H9 (cell line): ENCODE data around the gene XXYLT1. TPM values are rescaled to one million over a fixed set of nuclear protein-coding genes. Genes with fewer than 3 reads are reported as not detected.

Experiments
- DNase-seq: peaks from one replicate; pipeline ENCODE4 v3.0.0-alpha.2; 2017
- H2AFZ ChIP-seq: one replicate; pipeline ENCODE4 v1.6.1; 2013; ENCODE audit warnings: mild to moderate bottlenecking, low read length, control low read depth, moderate library complexity
- H2AK5ac ChIP-seq: 2 replicates; pipeline ENCODE4 v1.6.1; 2013; ENCODE audit warnings: low read length, control low read depth, mixed read lengths; ENCODE audit not compliant: insufficient read length
- H2BK120ac ChIP-seq: one replicate; pipeline ENCODE4 v1.6.1; 2013; ENCODE audit warnings: low read depth, mild to moderate bottlenecking, low read length, control low read depth, inconsistent platforms; ENCODE audit not compliant: poor library complexity, severe bottlenecking
- H2BK12ac ChIP-seq: 2 replicates; pipeline ENCODE4 v1.6.1; 2013; ENCODE audit warnings: low read length, control low read depth, mixed read lengths, low read depth; ENCODE audit not compliant: insufficient read length
- H2BK15ac ChIP-seq: 2 replicates; pipeline ENCODE4 v1.6.1; 2013; ENCODE audit warnings: low read depth, low read length, control low read depth
- H2BK20ac ChIP-seq: one replicate; pipeline ENCODE4 v1.6.1; 2013; ENCODE audit warnings: low read depth, mild to moderate bottlenecking, low read length, control low read depth, inconsistent platforms; ENCODE audit not compliant: poor library complexity, severe bottlenecking
- H2BK5ac ChIP-seq: 2 replicates; pipeline ENCODE4 v1.6.1; 2013; ENCODE audit warnings: low read length, control low read depth, mixed read lengths; ENCODE audit not compliant: insufficient read length
- H3K14ac ChIP-seq: 2 replicates; pipeline ENCODE4 v1.6.1; 2013; ENCODE audit warnings: low read length, control low read depth; ENCODE audit not compliant: insufficient read depth
- H3K18ac ChIP-seq: 2 replicates; pipeline ENCODE4 v1.6.1; 2013; ENCODE audit warnings: low read depth, mild to moderate bottlenecking, mixed read lengths, low read length, control low read depth; ENCODE audit not compliant: insufficient read length
- H3K23ac ChIP-seq: 2 replicates; pipeline ENCODE4 v1.6.1; 2013; ENCODE audit warnings: low read length, control low read depth, mixed read lengths, low read depth; ENCODE audit not compliant: insufficient read length
- H3K23me2 ChIP-seq: 2 replicates; pipeline ENCODE4 v1.6.1; 2013; ENCODE audit warnings: low read depth, mild to moderate bottlenecking, mixed read lengths, low read length, control low read depth; ENCODE audit not compliant: insufficient read length, poor library complexity, severe bottlenecking
- H3K27ac ChIP-seq: 2 replicates; pipeline ENCODE4 v1.5.1; 2013; ENCODE audit warnings: low read length, control low read depth, mixed read lengths, low read depth; ENCODE audit not compliant: insufficient read length
- H3K27me3 ChIP-seq: 2 replicates; pipeline ENCODE4 v1.6.1; 2013; ENCODE audit warnings: low read length, control low read depth, inconsistent platforms; ENCODE audit not compliant: insufficient read depth
- H3K4ac ChIP-seq: 2 replicates; pipeline ENCODE4 v1.6.1; 2013; ENCODE audit warnings: low read depth, mild to moderate bottlenecking, control low read depth, inconsistent platforms, low read length, moderate library complexity
- H3K4me1 ChIP-seq: 2 replicates; pipeline ENCODE4 v1.6.1; 2013; ENCODE audit warnings: low read length, control low read depth, inconsistent platforms; ENCODE audit not compliant: insufficient read depth
- H3K4me2 ChIP-seq: 2 replicates; pipeline ENCODE4 v1.6.1; 2013; ENCODE audit warnings: low read length, control low read depth, mixed read lengths; ENCODE audit not compliant: insufficient read length, insufficient read depth
- H3K56ac ChIP-seq: 2 replicates; pipeline ENCODE4 v1.6.1; 2013; ENCODE audit warnings: low read depth, mild to moderate bottlenecking, mixed read lengths, low read length, control low read depth; ENCODE audit not compliant: insufficient read length
- H3K79me1 ChIP-seq: 2 replicates; pipeline ENCODE4 v1.6.1; 2013; ENCODE audit warnings: low read depth, mild to moderate bottlenecking, moderate library complexity, low read length, control low read depth, inconsistent platforms; ENCODE audit not compliant: insufficient read depth, poor library complexity, severe bottlenecking
- H3K79me2 ChIP-seq: 2 replicates; pipeline ENCODE4 v1.6.1; 2013; ENCODE audit warnings: low read length, control low read depth, inconsistent platforms; ENCODE audit not compliant: insufficient read depth
- H3K9ac ChIP-seq: 2 replicates; pipeline ENCODE4 v1.6.1; 2013; ENCODE audit warnings: low read length, control low read depth, mixed read lengths; ENCODE audit not compliant: insufficient read length; ENCODE audit errors: extremely low read depth
- H3K9me3 ChIP-seq: one replicate; pipeline ENCODE4 v1.6.1; 2013; ENCODE audit warnings: low read depth, low read length, inconsistent platforms; ENCODE audit not compliant: control insufficient read depth
- H3T11ph ChIP-seq: one replicate; pipeline ENCODE4 v1.6.1; 2013; ENCODE audit warnings: mild to moderate bottlenecking, low read length, control low read depth, inconsistent platforms
- H4K20me1 ChIP-seq: one replicate; pipeline ENCODE4 v1.6.1; 2013; ENCODE audit not compliant: control insufficient read depth, insufficient read length, insufficient read depth
- H4K5ac ChIP-seq: 2 replicates; pipeline ENCODE4 v1.6.1; 2013; ENCODE audit warnings: low read depth, mild to moderate bottlenecking, mixed read lengths, low read length, control low read depth; ENCODE audit not compliant: insufficient read length
- H4K8ac ChIP-seq: replicated peaks from 2 replicates; pipeline ENCODE4 v1.6.1; 2013; ENCODE audit warnings: low read length, control low read depth, mixed read lengths, low read depth; ENCODE audit not compliant: insufficient read length
- H4K91ac ChIP-seq: 2 replicates; pipeline ENCODE4 v1.6.1; 2013; ENCODE audit warnings: low read depth, mild to moderate bottlenecking, moderate library complexity, mixed read lengths, low read length, control low read depth; ENCODE audit not compliant: insufficient read length
- H3K27ac Mint-ChIP-seq, 3 experiments: 2 replicates in 2 of 3; 3 replicates in 1 of 3; pipeline ENCODE4 v1.8.0; 2020 to 2021; ENCODE audit warnings: mixed read lengths in 3 of 3, mild to moderate bottlenecking in 1 of 3, moderate library complexity in 1 of 3
- H3K27me3 Mint-ChIP-seq: 2 replicates; pipeline ENCODE4 v1.8.0; 2021; ENCODE audit warnings: low read depth, mild to moderate bottlenecking, moderate library complexity, mixed read lengths
- H3K36me3 Mint-ChIP-seq, 3 experiments: 2 replicates in 2 of 3; 3 replicates in 1 of 3; pipeline ENCODE4 v1.8.0; 2020 to 2021; ENCODE audit warnings: low read depth in 3 of 3, mixed read lengths in 3 of 3; ENCODE audit not compliant: insufficient read depth in 1 of 3
- H3K4me1 Mint-ChIP-seq, 2 experiments: 2 replicates each; pipeline ENCODE4 v1.8.0; 2020; ENCODE audit warnings: mixed read lengths in 2 of 2
- H3K4me3 Mint-ChIP-seq, 2 experiments: 2 replicates in 1 of 2; 3 replicates in 1 of 2; pipeline ENCODE4 v1.8.0; 2020 to 2021; ENCODE audit warnings: mild to moderate bottlenecking in 2 of 2, mixed read lengths in 2 of 2, moderate library complexity in 1 of 2
- H3K9me3 Mint-ChIP-seq, 2 experiments: 2 replicates in 1 of 2; 3 replicates in 1 of 2; pipeline ENCODE4 v1.8.0; 2020; ENCODE audit warnings: mild to moderate bottlenecking in 2 of 2, mixed read lengths in 2 of 2, moderate library complexity in 1 of 2
- WGBS: extraction: QIAGEN DNeasy Blood & Tissue Kit; methylation state at CpG from one replicate; pipeline ENCODE4 v1.1.7; 2013; ENCODE audit warnings: missing lambda C conversion rate, low lambda C conversion rate, mixed read lengths; ENCODE audit not compliant: insufficient read length; ENCODE audit errors: extremely low coverage; 5-methylcytosine and 5-hydroxymethylcytosine counted together
- total RNA-seq: library from RNA; stranded (reverse); gene quantifications from 2 replicates; pipeline ENCODE4 v1.2.1, GENCODE V29; 2021
- TF ChIP-seq, protein P1 (sequence below): fragments of 200-600 bp; sonication (generic); conservative IDR thresholded peaks from 3 replicates; pipeline ENCODE4 v1.8.0; 2021; ENCODE audit warnings: antibody characterized with exemption, mild to moderate bottlenecking

XXYLT1 gene
- total RNA-seq, 1 experiment from 2014 or later: 22.7 TPM

DNA sequence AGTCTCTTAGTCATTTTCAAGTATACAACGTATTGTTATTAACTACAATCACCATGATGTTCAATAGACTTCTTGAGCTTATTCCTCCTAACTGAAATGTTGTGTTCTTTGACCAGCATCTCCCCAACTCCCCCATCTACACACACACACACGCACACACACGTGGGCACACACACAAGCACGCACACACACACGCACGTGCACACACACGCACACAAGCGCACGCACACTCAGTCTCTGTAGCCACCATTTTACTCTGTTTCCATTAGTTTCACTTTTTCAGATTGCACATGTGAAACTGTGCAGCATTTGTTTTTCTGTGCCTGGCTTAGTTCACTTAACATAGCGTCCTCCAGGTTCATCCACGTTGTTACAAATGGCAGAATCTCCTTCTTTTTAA lies 247.0 kb downstream of the XXYLT1 start:
- no peak overlapping the region for H3K27ac Mint-ChIP-seq
- no CpG with 5 or more reads among the region's 11 CpGs for WGBS
- H3T11ph ChIP-seq: no peak overlapping the region

More for the DNA sequence above, 247.0 kb downstream of the XXYLT1 start:
- H3K27me3 ChIP-seq: no peaks in the 10 kb centered on the region
- no peak overlapping the region for H2BK12ac ChIP-seq
- no peak overlapping the region for H3K4me2 ChIP-seq
- H3K4me3 Mint-ChIP-seq: no peak overlapping the region
- no peaks in the 10 kb centered on the region for H4K20me1 ChIP-seq
- H3K27me3 Mint-ChIP-seq: peaks cover 16% of the 10 kb centered on the region
- H3K4me1 ChIP-seq: no peaks in the 10 kb centered on the region
- H3K23ac ChIP-seq: no peak overlapping the region
- no peak overlapping the region for H4K8ac ChIP-seq
- no peaks in the 10 kb centered on the region for H3K79me2 ChIP-seq
- H3K56ac ChIP-seq: no peak overlapping the region
- no peak overlapping the region for H2AFZ ChIP-seq
- no peak overlapping the region for H2AK5ac ChIP-seq
- no peak overlapping the region for H3K18ac ChIP-seq
- no peaks in the 10 kb centered on the region for H3K4me1 Mint-ChIP-seq
- H2BK5ac ChIP-seq: no peak overlapping the region
- H3K14ac ChIP-seq: no peak overlapping the region
- H3K36me3 Mint-ChIP-seq: peaks cover 0 to 4% (median 1%) of the 10 kb centered on the region in 3 experiments; a peak in 1 of 7 replicates
- H4K5ac ChIP-seq: no peak overlapping the region
- no peak overlapping the region for H3K9ac ChIP-seq
- no peak for DNase-seq
- peaks cover 5 to 9% of the 10 kb centered on the region in 2 experiments; a peak in 3 of 5 replicates for H3K9me3 Mint-ChIP-seq
- H2BK20ac ChIP-seq: no peak overlapping the region
- no peaks in the 10 kb centered on the region for H3K9me3 ChIP-seq
- no peaks in the 10 kb centered on the region for H3K79me1 ChIP-seq
- no peaks in the 10 kb centered on the region for H3K23me2 ChIP-seq
- no peak overlapping the region for H2BK120ac ChIP-seq
- H2BK15ac ChIP-seq: no peak overlapping the region
- no peak overlapping the region for H4K91ac ChIP-seq
- TF ChIP-seq, protein P1, sequence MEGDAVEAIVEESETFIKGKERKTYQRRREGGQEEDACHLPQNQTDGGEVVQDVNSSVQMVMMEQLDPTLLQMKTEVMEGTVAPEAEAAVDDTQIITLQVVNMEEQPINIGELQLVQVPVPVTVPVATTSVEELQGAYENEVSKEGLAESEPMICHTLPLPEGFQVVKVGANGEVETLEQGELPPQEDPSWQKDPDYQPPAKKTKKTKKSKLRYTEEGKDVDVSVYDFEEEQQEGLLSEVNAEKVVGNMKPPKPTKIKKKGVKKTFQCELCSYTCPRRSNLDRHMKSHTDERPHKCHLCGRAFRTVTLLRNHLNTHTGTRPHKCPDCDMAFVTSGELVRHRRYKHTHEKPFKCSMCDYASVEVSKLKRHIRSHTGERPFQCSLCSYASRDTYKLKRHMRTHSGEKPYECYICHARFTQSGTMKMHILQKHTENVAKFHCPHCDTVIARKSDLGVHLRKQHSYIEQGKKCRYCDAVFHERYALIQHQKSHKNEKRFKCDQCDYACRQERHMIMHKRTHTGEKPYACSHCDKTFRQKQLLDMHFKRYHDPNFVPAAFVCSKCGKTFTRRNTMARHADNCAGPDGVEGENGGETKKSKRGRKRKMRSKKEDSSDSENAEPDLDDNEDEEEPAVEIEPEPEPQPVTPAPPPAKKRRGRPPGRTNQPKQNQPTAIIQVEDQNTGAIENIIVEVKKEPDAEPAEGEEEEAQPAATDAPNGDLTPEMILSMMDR: no peak
- H3K4ac ChIP-seq: no peak overlapping the region
- no peak overlapping the region for H3K27ac ChIP-seq
